WTC11 (cell line): Measurements from ENCODE around the gene PHLDB1.

Experiments used
- FOXJ3 ChIP-seq: sonication (generic); formaldehyde crosslinking; IDR thresholded peaks from 2 replicates; pipeline ENCODE4 v1.9.0; 2021; ENCODE audit warnings: missing genetic modification reagents, mild to moderate bottlenecking, borderline replicate concordance
- TF ChIP-seq, protein P1 (sequence below): fragments of 200-600 bp; IDR thresholded peaks from 2 replicates; pipeline ENCODE4 v1.8.0; 2022; ENCODE audit warnings: antibody characterized with exemption
- TF ChIP-seq, protein P2 (sequence below): sonication (generic); formaldehyde crosslinking; IDR thresholded peaks from 2 replicates; pipeline ENCODE4 v1.8.0; 2023; ENCODE audit warnings: mild to moderate bottlenecking, missing genetic modification reagents
- TF ChIP-seq, protein P3 (sequence below): sonication (generic); formaldehyde crosslinking; IDR thresholded peaks from 2 replicates; pipeline ENCODE4 v1.8.1; 2023; ENCODE audit warnings: mild to moderate bottlenecking, missing genetic modification reagents
- TF ChIP-seq, protein P4 (sequence below): sonication (generic); formaldehyde crosslinking; IDR thresholded peaks from 2 replicates; pipeline ENCODE4 v1.8.1; 2022; ENCODE audit warnings: mild to moderate bottlenecking, missing genetic modification reagents, moderate library complexity, borderline replicate concordance

DNA sequence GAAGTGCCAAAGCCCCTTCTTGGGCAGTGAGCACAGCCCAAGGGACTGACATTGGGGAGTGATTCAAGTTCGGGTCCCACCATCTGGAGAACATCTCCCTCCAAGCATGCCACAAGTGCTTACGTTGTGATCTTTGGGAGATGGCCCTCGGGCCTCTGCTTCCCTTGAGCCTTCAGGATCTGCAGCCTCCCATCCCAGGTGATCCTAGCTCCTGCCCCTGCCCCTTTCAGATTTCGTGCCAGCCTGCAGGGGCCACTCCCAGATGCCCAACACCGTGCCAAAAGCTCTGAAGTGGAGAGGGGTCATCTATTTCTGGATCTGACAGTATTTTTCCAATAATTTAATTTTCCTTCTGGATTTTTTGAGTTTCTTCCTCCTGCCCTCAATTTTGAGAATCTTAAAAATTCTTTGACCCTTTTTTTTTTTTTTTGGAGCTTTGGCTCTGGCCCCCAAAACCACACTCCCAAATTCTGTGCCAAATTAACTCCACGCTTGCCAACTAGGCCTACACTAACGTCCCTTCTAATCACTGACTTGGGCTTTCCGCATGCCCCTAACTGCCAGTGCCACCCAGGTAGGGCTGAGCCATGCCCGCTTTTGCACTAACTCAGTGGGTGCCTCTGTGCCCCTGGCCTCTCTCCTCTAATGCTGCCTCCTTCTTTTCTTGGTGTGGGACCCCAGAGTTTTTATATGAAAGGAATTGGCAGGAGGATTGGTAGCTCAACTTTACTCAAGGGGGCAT lies 25.3 kb downstream of the PHLDB1 start:
- TF ChIP-seq, protein P1, sequence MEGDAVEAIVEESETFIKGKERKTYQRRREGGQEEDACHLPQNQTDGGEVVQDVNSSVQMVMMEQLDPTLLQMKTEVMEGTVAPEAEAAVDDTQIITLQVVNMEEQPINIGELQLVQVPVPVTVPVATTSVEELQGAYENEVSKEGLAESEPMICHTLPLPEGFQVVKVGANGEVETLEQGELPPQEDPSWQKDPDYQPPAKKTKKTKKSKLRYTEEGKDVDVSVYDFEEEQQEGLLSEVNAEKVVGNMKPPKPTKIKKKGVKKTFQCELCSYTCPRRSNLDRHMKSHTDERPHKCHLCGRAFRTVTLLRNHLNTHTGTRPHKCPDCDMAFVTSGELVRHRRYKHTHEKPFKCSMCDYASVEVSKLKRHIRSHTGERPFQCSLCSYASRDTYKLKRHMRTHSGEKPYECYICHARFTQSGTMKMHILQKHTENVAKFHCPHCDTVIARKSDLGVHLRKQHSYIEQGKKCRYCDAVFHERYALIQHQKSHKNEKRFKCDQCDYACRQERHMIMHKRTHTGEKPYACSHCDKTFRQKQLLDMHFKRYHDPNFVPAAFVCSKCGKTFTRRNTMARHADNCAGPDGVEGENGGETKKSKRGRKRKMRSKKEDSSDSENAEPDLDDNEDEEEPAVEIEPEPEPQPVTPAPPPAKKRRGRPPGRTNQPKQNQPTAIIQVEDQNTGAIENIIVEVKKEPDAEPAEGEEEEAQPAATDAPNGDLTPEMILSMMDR = no peak
- TF ChIP-seq, protein P2, sequence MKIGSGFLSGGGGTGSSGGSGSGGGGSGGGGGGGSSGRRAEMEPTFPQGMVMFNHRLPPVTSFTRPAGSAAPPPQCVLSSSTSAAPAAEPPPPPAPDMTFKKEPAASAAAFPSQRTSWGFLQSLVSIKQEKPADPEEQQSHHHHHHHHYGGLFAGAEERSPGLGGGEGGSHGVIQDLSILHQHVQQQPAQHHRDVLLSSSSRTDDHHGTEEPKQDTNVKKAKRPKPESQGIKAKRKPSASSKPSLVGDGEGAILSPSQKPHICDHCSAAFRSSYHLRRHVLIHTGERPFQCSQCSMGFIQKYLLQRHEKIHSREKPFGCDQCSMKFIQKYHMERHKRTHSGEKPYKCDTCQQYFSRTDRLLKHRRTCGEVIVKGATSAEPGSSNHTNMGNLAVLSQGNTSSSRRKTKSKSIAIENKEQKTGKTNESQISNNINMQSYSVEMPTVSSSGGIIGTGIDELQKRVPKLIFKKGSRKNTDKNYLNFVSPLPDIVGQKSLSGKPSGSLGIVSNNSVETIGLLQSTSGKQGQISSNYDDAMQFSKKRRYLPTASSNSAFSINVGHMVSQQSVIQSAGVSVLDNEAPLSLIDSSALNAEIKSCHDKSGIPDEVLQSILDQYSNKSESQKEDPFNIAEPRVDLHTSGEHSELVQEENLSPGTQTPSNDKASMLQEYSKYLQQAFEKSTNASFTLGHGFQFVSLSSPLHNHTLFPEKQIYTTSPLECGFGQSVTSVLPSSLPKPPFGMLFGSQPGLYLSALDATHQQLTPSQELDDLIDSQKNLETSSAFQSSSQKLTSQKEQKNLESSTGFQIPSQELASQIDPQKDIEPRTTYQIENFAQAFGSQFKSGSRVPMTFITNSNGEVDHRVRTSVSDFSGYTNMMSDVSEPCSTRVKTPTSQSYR = no peak
- TF ChIP-seq, protein P3, sequence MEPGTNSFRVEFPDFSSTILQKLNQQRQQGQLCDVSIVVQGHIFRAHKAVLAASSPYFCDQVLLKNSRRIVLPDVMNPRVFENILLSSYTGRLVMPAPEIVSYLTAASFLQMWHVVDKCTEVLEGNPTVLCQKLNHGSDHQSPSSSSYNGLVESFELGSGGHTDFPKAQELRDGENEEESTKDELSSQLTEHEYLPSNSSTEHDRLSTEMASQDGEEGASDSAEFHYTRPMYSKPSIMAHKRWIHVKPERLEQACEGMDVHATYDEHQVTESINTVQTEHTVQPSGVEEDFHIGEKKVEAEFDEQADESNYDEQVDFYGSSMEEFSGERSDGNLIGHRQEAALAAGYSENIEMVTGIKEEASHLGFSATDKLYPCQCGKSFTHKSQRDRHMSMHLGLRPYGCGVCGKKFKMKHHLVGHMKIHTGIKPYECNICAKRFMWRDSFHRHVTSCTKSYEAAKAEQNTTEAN (CRISPR knock-in tag) = no peak
- TF ChIP-seq, protein P4, sequence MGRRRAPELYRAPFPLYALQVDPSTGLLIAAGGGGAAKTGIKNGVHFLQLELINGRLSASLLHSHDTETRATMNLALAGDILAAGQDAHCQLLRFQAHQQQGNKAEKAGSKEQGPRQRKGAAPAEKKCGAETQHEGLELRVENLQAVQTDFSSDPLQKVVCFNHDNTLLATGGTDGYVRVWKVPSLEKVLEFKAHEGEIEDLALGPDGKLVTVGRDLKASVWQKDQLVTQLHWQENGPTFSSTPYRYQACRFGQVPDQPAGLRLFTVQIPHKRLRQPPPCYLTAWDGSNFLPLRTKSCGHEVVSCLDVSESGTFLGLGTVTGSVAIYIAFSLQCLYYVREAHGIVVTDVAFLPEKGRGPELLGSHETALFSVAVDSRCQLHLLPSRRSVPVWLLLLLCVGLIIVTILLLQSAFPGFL (CRISPR knock-in tag) = no peak
- no peak for TF ChIP-seq FOXJ3 (CRISPR knock-in tag)
